ENCODE results near the gene TMEM208. TPM values are rescaled to one million over a fixed set of nuclear protein-coding genes. Genes with fewer than 3 reads are reported as not detected.

Gene TMEM208
- total RNA-seq, 1 donor from 2014 or later: 47.5 TPM

DNA sequence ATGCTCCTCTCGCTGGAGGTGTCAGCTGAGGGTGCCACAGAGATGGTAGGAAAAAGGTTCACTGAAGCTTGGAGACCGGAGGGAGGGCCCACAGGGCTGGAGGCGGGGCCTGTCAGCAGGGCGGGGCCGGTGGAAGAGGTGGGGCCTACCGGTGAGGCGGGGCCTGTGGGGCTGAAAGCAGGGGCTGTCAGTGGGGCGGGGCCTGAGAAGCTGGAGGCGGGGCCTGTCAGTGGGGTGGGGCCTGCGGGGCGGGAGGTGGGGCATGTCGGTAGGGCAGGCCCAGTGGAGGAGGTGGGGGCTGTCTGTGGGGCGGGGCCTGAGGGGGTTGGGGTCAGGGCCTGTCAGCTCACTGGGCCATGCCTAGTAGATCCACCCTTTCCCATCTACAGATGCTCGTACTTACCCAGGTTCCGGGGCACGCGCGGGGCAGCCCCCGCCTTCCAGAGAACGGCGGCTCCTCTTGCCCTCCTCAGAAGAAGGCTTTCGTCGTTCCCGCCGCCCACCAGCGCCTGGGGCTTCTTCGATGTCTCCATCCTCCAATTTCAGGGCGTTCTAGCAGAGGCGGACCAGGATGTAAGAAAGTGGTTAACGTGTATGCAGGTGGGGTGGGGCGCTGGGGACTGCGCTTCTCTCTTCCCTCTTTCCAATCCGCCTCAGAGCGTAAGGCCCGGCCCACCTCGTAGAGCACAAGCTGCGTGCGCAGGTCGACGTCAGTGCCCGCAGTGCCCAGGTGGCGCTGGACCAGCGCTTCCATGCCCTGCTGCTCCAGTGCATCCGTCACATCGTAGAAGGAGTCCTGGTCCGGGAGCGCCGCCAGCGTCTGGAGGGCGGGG is 9.8 kb downstream of the TMEM208 start:
- Histone ChIP-seq H3K9ac (ENCODE audit: low read length) (no peak overlapping the region), H3K27ac (ENCODE audit: low read depth, low read length) (no peak overlapping the region), H2AFZ (ENCODE audit: low read depth, low read length) (no peak overlapping the region), H3K79me2 (ENCODE audit: insufficient read depth, low read length) (peaks cover 26% of the 10 kb centered on the region), H3K4me1 (ENCODE audit: insufficient read depth, low read length) (peaks cover 15% of the 10 kb centered on the region), H3K9me3 (ENCODE audit: insufficient read depth, low read depth, low read length) (no peaks in the 10 kb centered on the region), H4K20me1 (ENCODE audit: insufficient read depth, low read length) (no peaks in the 10 kb centered on the region), H3K4me3 (ENCODE audit: insufficient read depth, low read depth, low read length) (no peak overlapping the region), H3K36me3 (ENCODE audit: insufficient read depth, low read length) (peaks cover 29% of the 10 kb centered on the region), H3K27me3 (ENCODE audit: insufficient read depth, low read length) (no peaks in the 10 kb centered on the region), H3K4me2 (ENCODE audit: low read length) (no peak overlapping the region)
- Mint-ChIP-seq H3K4me1 (ENCODE audit: low read depth, unreplicated experiment) (peaks cover 24% of the 10 kb centered on the region), H3K27me3 (ENCODE audit: low read depth, unreplicated experiment) (no peaks in the 10 kb centered on the region), H3K27ac (ENCODE audit: unreplicated experiment) (peak overlapping the region; percentile 83), H3K36me3 (ENCODE audit: low read depth, unreplicated experiment) (peaks cover 32% of the 10 kb centered on the region), H3K4me3 (ENCODE audit: unreplicated experiment) (peak overlapping the region; percentile 43), H3K9me3 (ENCODE audit: unreplicated experiment) (no peaks in the 10 kb centered on the region)
- FAIRE-seq: no peak
- no peak for DNase-seq (ENCODE audit: low read depth)
- TF ChIP-seq EZH2 (IDR thresholded peaks at IDR 0.05; ENCODE audit: insufficient read depth, low read length): no peak
- TF ChIP-seq, protein P1, sequence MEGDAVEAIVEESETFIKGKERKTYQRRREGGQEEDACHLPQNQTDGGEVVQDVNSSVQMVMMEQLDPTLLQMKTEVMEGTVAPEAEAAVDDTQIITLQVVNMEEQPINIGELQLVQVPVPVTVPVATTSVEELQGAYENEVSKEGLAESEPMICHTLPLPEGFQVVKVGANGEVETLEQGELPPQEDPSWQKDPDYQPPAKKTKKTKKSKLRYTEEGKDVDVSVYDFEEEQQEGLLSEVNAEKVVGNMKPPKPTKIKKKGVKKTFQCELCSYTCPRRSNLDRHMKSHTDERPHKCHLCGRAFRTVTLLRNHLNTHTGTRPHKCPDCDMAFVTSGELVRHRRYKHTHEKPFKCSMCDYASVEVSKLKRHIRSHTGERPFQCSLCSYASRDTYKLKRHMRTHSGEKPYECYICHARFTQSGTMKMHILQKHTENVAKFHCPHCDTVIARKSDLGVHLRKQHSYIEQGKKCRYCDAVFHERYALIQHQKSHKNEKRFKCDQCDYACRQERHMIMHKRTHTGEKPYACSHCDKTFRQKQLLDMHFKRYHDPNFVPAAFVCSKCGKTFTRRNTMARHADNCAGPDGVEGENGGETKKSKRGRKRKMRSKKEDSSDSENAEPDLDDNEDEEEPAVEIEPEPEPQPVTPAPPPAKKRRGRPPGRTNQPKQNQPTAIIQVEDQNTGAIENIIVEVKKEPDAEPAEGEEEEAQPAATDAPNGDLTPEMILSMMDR (IDR thresholded peaks at IDR 0.05; ENCODE audit: insufficient read depth, low read depth, low read length): no peak

- no peak for FAIRE-seq
- peaks cover 27% of the 10 kb centered on the region for H3K36me3 ChIP-seq (ENCODE audit: insufficient read depth, low read length)
- H3K36me3 Mint-ChIP-seq (ENCODE audit: low read depth, unreplicated experiment): peaks cover 32% of the 10 kb centered on the region
These were observed 10.7 kb downstream of the TMEM208 start for GRCh38 chr16:67237396-67238277.

More at GRCh38 chr16:67237396-67238277, 10.7 kb downstream of the TMEM208 start:
- Mint-ChIP-seq H3K27ac (ENCODE audit: unreplicated experiment) (peak overlapping the region; percentile 83), H3K9me3 (ENCODE audit: unreplicated experiment) (no peaks in the 10 kb centered on the region), H3K27me3 (ENCODE audit: low read depth, unreplicated experiment) (no peaks in the 10 kb centered on the region), H3K4me1 (ENCODE audit: low read depth, unreplicated experiment) (peaks cover 27% of the 10 kb centered on the region), H3K4me3 (ENCODE audit: unreplicated experiment) (peak overlapping the region; percentile 40)
- peaks cover 34% of the 10 kb centered on the region for H3K79me2 ChIP-seq (ENCODE audit: insufficient read depth, low read length)
- no peak overlapping the region for H3K4me2 ChIP-seq (ENCODE audit: low read length)
- H3K9me3 ChIP-seq (ENCODE audit: insufficient read depth, low read depth, low read length): no peaks in the 10 kb centered on the region
- H3K4me3 ChIP-seq (ENCODE audit: insufficient read depth, low read depth, low read length): no peak overlapping the region
- no peak overlapping the region for H3K27ac ChIP-seq (ENCODE audit: low read depth, low read length)
- H3K4me1 ChIP-seq (ENCODE audit: insufficient read depth, low read length): peaks cover 23% of the 10 kb centered on the region
- no peak overlapping the region for H3K9ac ChIP-seq (ENCODE audit: low read length)
- no peaks in the 10 kb centered on the region for H4K20me1 ChIP-seq (ENCODE audit: insufficient read depth, low read length)
- no peak for DNase-seq (ENCODE audit: low read depth)
- TF ChIP-seq, protein P1 (IDR thresholded peaks at IDR 0.05; ENCODE audit: insufficient read depth, low read depth, low read length): no peak
- TF ChIP-seq EZH2 (IDR thresholded peaks at IDR 0.05; ENCODE audit: insufficient read depth, low read length): no peak
- no peaks in the 10 kb centered on the region for H3K27me3 ChIP-seq (ENCODE audit: insufficient read depth, low read length)
- H2AFZ ChIP-seq (ENCODE audit: low read depth, low read length): no peak overlapping the region
